SK-N-SH (cell line): ENCODE results near the gene NFATC3. TPM values are rescaled to one million over a fixed set of nuclear protein-coding genes. Genes with fewer than 3 reads are reported as not detected.

Source experiments
- CTCF ChIA-PET: fragments of 300-600, 350-600 bp; formaldehyde crosslinking; extraction: SDS; loops from one replicate; lab custom pipeline; 2021; lab: Yijun Ruan, JAX
- POLR2A ChIA-PET: fragments of 350-600 bp; sonication (Branson Sonifier 250); formaldehyde crosslinking; extraction: SDS; loops from one replicate; lab custom pipeline; 2020; ENCODE audit warnings: antibody characterized with exemption, inconsistent platforms; lab: Yijun Ruan, JAX
- DNase-seq: peaks from one replicate; pipeline ENCODE4 v3.0.0; 2012
- H2AFZ ChIP-seq: fragments of 200-600 bp; sonication (generic); 2 replicates; pipeline ENCODE4 v1.8.1; 2016; ENCODE audit warnings: antibody characterized with exemption, mild to moderate bottlenecking, low read depth
- H3F3A ChIP-seq: fragments of 200-600 bp; sonication (generic); replicated peaks from 2 replicates; pipeline ENCODE3; 2016; ENCODE audit warnings: antibody characterized with exemption, mild to moderate bottlenecking; ENCODE audit not compliant: insufficient read depth
- H3K27ac ChIP-seq, 2 experiments: fragments of 200-500 bp in 1 of 2; fragments of 200-600 bp in 1 of 2; sonication (Bioruptor generic) in 1 of 2; sonication (generic), shearing (Covaris generic) in 1 of 2; 2 replicates each; pipeline versions ENCODE4 v1.5.1 to v1.6.1; 2014 to 2016; ENCODE audit warnings: low read depth in 2 of 2, inconsistent platforms in 1 of 2, low read length in 1 of 2, mild to moderate bottlenecking in 1 of 2, mixed read lengths in 1 of 2
- H3K27me3 ChIP-seq: fragments of 200-600 bp; sonication (generic), shearing (Covaris generic); 2 replicates; pipeline ENCODE4 v1.6.1; 2016; ENCODE audit warnings: mixed run types; ENCODE audit not compliant: insufficient read depth
- H3K36me3 ChIP-seq, 2 experiments: fragments of 200-500 bp in 1 of 2; fragments of 200-600 bp in 1 of 2; sonication (Bioruptor generic) in 1 of 2; sonication (generic) in 1 of 2; replicated peaks in 1 of 2; 2 replicates each; pipeline versions ENCODE3 to v1.5.1; 2014 to 2016; ENCODE audit warnings: low read length in 1 of 2, mild to moderate bottlenecking in 1 of 2; ENCODE audit not compliant: insufficient read depth in 2 of 2, control insufficient read depth in 1 of 2
- H3K4me1 ChIP-seq, 2 experiments: fragments of 200-500 bp in 1 of 2; fragments of 200-600 bp in 1 of 2; sonication (Bioruptor generic) in 1 of 2; sonication (generic), shearing (Covaris generic) in 1 of 2; 2 replicates each; pipeline versions ENCODE4 v1.5.1 to v1.6.1; 2014 to 2016; ENCODE audit warnings: low read depth in 1 of 2, low read length in 1 of 2, mixed run types in 1 of 2; ENCODE audit not compliant: insufficient read depth in 2 of 2, control insufficient read depth in 1 of 2
- H3K4me2 ChIP-seq: fragments of 200-600 bp; sonication (generic), shearing (Covaris generic); 2 replicates; pipeline ENCODE4 v1.6.1; 2017; ENCODE audit warnings: mixed run types
- H3K4me3 ChIP-seq, 2 experiments: fragments of 200-500 bp in 1 of 2; fragments of 200-600 bp in 1 of 2; sonication (Bioruptor generic) in 1 of 2; sonication (generic), shearing (Covaris generic) in 1 of 2; 2 replicates each; pipeline versions ENCODE4 v1.5.1 to v1.8.1; 2014 to 2016; ENCODE audit warnings: low read depth in 2 of 2, inconsistent platforms in 1 of 2, low read length in 1 of 2, mild to moderate bottlenecking in 1 of 2, mixed read lengths in 1 of 2, moderate library complexity in 1 of 2
- H3K79me2 ChIP-seq: fragments of 200-600 bp; sonication (generic); 2 replicates; pipeline ENCODE4 v1.8.1; 2017; ENCODE audit warnings: mild to moderate bottlenecking; ENCODE audit not compliant: insufficient read depth
- H3K9ac ChIP-seq: fragments of 200-600 bp; sonication (generic); 2 replicates; pipeline ENCODE4 v1.6.1; 2017; ENCODE audit warnings: mixed run types
- H3K9me2 ChIP-seq: fragments of 200-600 bp; sonication (generic); 2 replicates; pipeline ENCODE4 v1.6.1; 2017; ENCODE audit warnings: mixed run types
- H3K9me3 ChIP-seq: fragments of 200-600 bp; sonication (generic); 2 replicates; pipeline ENCODE4 v1.6.1; 2017; ENCODE audit warnings: mixed run types, mild to moderate bottlenecking, moderate library complexity
- H4K20me1 ChIP-seq: fragments of 200-600 bp; sonication (generic); 2 replicates; pipeline ENCODE4 v1.6.1; 2017; ENCODE audit warnings: mild to moderate bottlenecking, mixed run types; ENCODE audit not compliant: insufficient read depth
- ELF1 ChIP-seq: IDR thresholded peaks from 2 replicates; pipeline ENCODE4 v1.4.0; 2012
- FOSL2 ChIP-seq: IDR thresholded peaks from 2 replicates; pipeline ENCODE4 v1.4.0; 2012; ENCODE audit warnings: low read depth, mild to moderate bottlenecking, moderate library complexity, borderline replicate concordance
- FOXM1 ChIP-seq: IDR thresholded peaks from 2 replicates; pipeline ENCODE4 v1.4.0; 2012; ENCODE audit warnings: low read depth, mild to moderate bottlenecking
- GABPA ChIP-seq: IDR thresholded peaks from 2 replicates; pipeline ENCODE4 v1.4.0; 2012; ENCODE audit warnings: low read depth, mild to moderate bottlenecking
- GATA2 ChIP-seq: sonication (generic); formaldehyde crosslinking; IDR thresholded peaks from 2 replicates; pipeline ENCODE4 v1.5.0; 2020; ENCODE audit warnings: mild to moderate bottlenecking, missing genetic modification reagents
- IRF3 ChIP-seq: fragments of 150-350 bp; IDR thresholded peaks from 2 replicates; pipeline ENCODE4 v1.6.1; 2016; ENCODE audit warnings: mild to moderate bottlenecking, low read depth, low read length
- NRF1 ChIP-seq: IDR thresholded peaks from 2 replicates; pipeline ENCODE4 v1.6.1; 2012; ENCODE audit warnings: low read depth, mild to moderate bottlenecking, low read length
- RAD21 ChIP-seq: IDR thresholded peaks from 2 replicates; pipeline ENCODE4 v1.6.1; 2012; ENCODE audit warnings: mild to moderate bottlenecking, low read length
- SIN3A ChIP-seq: IDR thresholded peaks from 2 replicates; pipeline ENCODE4 v1.6.1; 2012; ENCODE audit warnings: low read depth, mild to moderate bottlenecking, low read length, moderate library complexity, borderline replicate concordance
- SMC3 ChIP-seq: IDR thresholded peaks from 2 replicates; pipeline ENCODE4 v1.6.1; 2012; ENCODE audit warnings: low read depth, low read length, improper control_type of control experiment
- TAF1 ChIP-seq: IDR thresholded peaks from 2 replicates; pipeline ENCODE4 v1.6.1; 2012; ENCODE audit warnings: low read depth, mild to moderate bottlenecking, low read length, moderate library complexity, borderline replicate concordance
- WGBS: methylation state at CpG from one replicate; pipeline ENCODE4 v1.1.6; 2017; ENCODE audit warnings: low lambda C conversion rate; 5-methylcytosine and 5-hydroxymethylcytosine counted together
- polyA plus RNA-seq, 3 experiments: library from polyadenylated mRNA; depleted of rRNA; stranded (reverse); fragments of >200 nt; gene quantifications; 2 replicates each; pipeline ENCODE4 v1.2.3, GENCODE V29; 2012
- TF ChIP-seq, protein P1 (sequence below): fragments of 200-600 bp; sonication (generic); IDR thresholded peaks from 2 replicates; pipeline ENCODE4 v1.6.1; 2017; ENCODE audit warnings: antibody characterized with exemption, mild to moderate bottlenecking, moderate library complexity
- TF ChIP-seq, protein P2 (sequence below): IDR thresholded peaks from 2 replicates; pipeline ENCODE4 v1.4.0; 2012; ENCODE audit warnings: low read depth
- TF ChIP-seq, protein P3 (sequence below): IDR thresholded peaks from 2 replicates; pipeline ENCODE4 v1.4.0; 2012; ENCODE audit warnings: low read depth, borderline replicate concordance

NFATC3 gene
- polyA plus RNA-seq, 1 of the 3 experiments (the other 2 are of a cell fraction), result 5.7 TPM

DNA sequence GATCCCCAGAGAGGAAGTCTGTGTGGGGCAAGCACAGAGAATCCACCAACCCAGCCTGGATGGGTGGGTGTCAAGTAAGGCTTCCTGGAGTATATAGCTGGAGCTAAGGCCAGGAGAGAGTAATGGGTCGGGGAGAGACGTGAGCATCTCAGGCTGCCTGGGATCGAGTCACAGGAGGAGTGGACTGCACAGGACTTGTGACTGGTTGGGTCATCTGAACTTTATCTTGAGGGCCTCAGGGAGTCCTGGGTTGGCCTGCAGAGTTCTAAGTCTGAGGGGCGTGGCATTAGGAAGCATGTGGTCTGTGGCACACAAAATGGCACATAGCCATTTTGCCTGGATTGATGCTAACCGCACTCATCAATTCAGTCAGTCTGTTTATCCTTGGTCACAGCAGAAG is 161.5 kb downstream of the NFATC3 start:
- no peak overlapping the region for H3K27ac ChIP-seq
- WGBS, result 96% methylated on average over 5 of the region's 5 CpGs
- peaks cover 13% of the 10 kb centered on the region for H3K79me2 ChIP-seq
- peak overlapping the region; percentile 92 for H3K4me2 ChIP-seq
- no peaks in the 10 kb centered on the region for H3K9me3 ChIP-seq
- no peaks in the 10 kb centered on the region for H3K9me2 ChIP-seq
- no peak overlapping the region for H3K9ac ChIP-seq
- no peak overlapping the region for H2AFZ ChIP-seq
- ChIA-PET POLR2A (no interaction called here), CTCF (interaction anchor here (3.3 to 3.4 kb wide), 2 partner anchors 15 to 17 kb away, joined by 15 to 22 read pairs; partner anchors contain the start of gene SLC7A6)
- no peaks in the 10 kb centered on the region for H3K27me3 ChIP-seq
- peaks cover 7 to 15% of the 10 kb centered on the region in 2 experiments; a peak in 2 of 4 replicates for H3K4me1 ChIP-seq
- no peaks in the 10 kb centered on the region for H3F3A ChIP-seq
- H4K20me1 ChIP-seq, result no peaks in the 10 kb centered on the region
- TF ChIP-seq GATA2, result no peak
- TF ChIP-seq GABPA, result no peak
- TF ChIP-seq, protein P1, sequence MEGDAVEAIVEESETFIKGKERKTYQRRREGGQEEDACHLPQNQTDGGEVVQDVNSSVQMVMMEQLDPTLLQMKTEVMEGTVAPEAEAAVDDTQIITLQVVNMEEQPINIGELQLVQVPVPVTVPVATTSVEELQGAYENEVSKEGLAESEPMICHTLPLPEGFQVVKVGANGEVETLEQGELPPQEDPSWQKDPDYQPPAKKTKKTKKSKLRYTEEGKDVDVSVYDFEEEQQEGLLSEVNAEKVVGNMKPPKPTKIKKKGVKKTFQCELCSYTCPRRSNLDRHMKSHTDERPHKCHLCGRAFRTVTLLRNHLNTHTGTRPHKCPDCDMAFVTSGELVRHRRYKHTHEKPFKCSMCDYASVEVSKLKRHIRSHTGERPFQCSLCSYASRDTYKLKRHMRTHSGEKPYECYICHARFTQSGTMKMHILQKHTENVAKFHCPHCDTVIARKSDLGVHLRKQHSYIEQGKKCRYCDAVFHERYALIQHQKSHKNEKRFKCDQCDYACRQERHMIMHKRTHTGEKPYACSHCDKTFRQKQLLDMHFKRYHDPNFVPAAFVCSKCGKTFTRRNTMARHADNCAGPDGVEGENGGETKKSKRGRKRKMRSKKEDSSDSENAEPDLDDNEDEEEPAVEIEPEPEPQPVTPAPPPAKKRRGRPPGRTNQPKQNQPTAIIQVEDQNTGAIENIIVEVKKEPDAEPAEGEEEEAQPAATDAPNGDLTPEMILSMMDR, result no peak
- no peak for TF ChIP-seq SMC3
- no peak for TF ChIP-seq TAF1
- TF ChIP-seq ELF1, result no peak
- TF ChIP-seq RAD21, result no peak
- TF ChIP-seq FOSL2, result no peak
- TF ChIP-seq IRF3, result no peak
- peaks cover 0 to 5% of the 10 kb centered on the region in 2 experiments for H3K36me3 ChIP-seq
- peak overlapping the region in 1 of 2 experiments; percentile 88; a peak in 1 of 4 replicates for H3K4me3 ChIP-seq
- DNase-seq, result no peak

DNA sequence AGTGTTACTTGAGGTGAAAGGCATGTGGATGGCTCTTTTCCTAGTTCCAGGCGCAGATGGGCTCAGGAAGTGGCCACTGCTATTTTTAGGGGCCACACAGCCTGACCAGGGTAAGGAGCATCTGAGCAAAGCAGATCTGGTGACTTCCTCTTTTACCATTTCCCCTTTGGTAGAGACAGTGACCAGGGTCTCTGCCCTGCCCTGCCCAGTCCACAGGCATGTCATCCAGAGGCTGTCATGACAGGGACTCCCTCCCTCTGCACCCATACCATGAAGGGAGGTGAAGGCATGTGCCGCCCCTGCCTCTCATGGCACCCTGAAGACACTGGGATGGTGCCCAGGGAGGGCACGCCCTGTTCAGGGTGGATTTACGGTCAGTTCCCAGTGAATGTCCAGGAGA is 162.2 kb downstream of the NFATC3 start:
- H3F3A ChIP-seq, result no peaks in the 10 kb centered on the region
- 100% methylated on average over 1 of the region's 4 CpGs for WGBS
- peaks cover 0 to 5% of the 10 kb centered on the region in 2 experiments for H3K36me3 ChIP-seq
- TF ChIP-seq SIN3A (no peak), TAF1 (no peak), FOXM1 (no peak), NRF1 (no peak), FOSL2 (no peak), GATA2 (no peak)
- TF ChIP-seq, protein P2, sequence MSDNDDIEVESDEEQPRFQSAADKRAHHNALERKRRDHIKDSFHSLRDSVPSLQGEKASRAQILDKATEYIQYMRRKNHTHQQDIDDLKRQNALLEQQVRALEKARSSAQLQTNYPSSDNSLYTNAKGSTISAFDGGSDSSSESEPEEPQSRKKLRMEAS, result no peak
- TF ChIP-seq, protein P3, sequence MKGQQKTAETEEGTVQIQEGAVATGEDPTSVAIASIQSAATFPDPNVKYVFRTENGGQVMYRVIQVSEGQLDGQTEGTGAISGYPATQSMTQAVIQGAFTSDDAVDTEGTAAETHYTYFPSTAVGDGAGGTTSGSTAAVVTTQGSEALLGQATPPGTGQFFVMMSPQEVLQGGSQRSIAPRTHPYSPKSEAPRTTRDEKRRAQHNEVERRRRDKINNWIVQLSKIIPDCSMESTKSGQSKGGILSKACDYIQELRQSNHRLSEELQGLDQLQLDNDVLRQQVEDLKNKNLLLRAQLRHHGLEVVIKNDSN, result no peak
- TF ChIP-seq, all 33 proteins: peak for 0
- Histone ChIP-seq H3K27ac (no peak overlapping the region), H4K20me1 (no peaks in the 10 kb centered on the region), H3K4me1 (peaks cover 7 to 15% of the 10 kb centered on the region in 2 experiments; a peak in 2 of 4 replicates), H3K27me3 (no peaks in the 10 kb centered on the region), H3K9ac (no peak overlapping the region), H3K9me3 (no peaks in the 10 kb centered on the region), H3K9me2 (no peaks in the 10 kb centered on the region), H3K79me2 (peaks cover 13% of the 10 kb centered on the region), H3K4me3 (no peak overlapping the region), H3K4me2 (peak overlapping the region; percentile 92; the same call in 1 of the 2 replicates), H2AFZ (no peak overlapping the region)
- CTCF ChIA-PET, result interaction anchor here (3.3 to 9.0 kb wide), 2 partner anchors 15 to 16 kb away, joined by 22 to 92 read pairs; partner anchors contain the start of gene SLC7A6
- no peak for DNase-seq
- POLR2A ChIA-PET, result no interaction called here
